Upper lobe of left lung (tissue), 4 donors: ENCODE measurements around the gene CPNE7.
A peak's percentile ranks its signal among the peaks of the same experiment; 100 is the strongest.

ENCODE experiments used
- CTCF ChIP-seq, 6 experiments: fragments of 450-650 bp in 4 of 6; fragments of 200-600 bp in 2 of 6; sonication (generic) in 2 of 6; IDR thresholded peaks; one replicate each; pipeline ENCODE4 v1.5.1; 2016 to 2019; ENCODE audit warnings: antibody characterized with exemption in 6 of 6
- EP300 ChIP-seq, 4 donors: sonication (generic); formaldehyde crosslinking; IDR thresholded peaks; one replicate each; pipeline ENCODE4 v1.5.1; 2017; ENCODE audit warnings: antibody characterized with exemption in 4 of 4, control low read depth in 2 of 4
- POLR2A ChIP-seq, 4 donors: fragments of 450-650 bp; IDR thresholded peaks; one replicate each; pipeline ENCODE4 v1.5.1; 2016 to 2017; ENCODE audit warnings: antibody characterized with exemption in 4 of 4, mild to moderate bottlenecking in 2 of 4
- POLR2AphosphoS5 ChIP-seq, 2 donors: sonication (generic); formaldehyde crosslinking; IDR thresholded peaks; one replicate each; pipeline ENCODE4 v1.5.1; 2017; ENCODE audit warnings: antibody characterized with exemption in 2 of 2

GRCh38 chr16:89534252-89534756, 41.3 kb upstream of the CPNE7 start:
- TF ChIP-seq CTCF (IDR thresholded peaks at IDR 0.05) = no peak
- no peak for TF ChIP-seq POLR2A (IDR thresholded peaks at IDR 0.05)
- no peak for TF ChIP-seq EP300 (IDR thresholded peaks at IDR 0.05)
- peak in 1 of 2 donors; percentile 34 for TF ChIP-seq POLR2AphosphoS5 (IDR thresholded peaks at IDR 0.05)
